ENCODE results near the gene FHIT.

The FHIT gene

DNA sequence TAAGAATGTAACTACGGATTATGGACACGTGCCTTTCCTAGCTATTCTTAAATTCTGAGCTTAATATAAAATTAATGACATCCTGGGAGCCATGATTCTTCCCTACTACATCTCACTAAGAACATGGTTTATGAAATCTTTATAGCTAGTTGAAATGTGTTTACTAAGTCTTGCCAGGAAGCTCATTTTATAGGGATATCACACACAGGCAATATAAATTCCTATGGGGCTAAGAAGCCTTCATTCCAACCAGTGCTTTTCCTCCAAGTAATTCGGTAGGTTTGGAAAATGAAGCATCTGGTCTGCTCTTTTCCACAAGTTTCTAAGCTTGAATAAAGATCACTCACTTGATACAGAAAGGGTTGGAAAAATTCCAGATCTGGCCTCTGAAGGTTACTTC, 802.6 kb downstream of the FHIT start:
- peaks cover 14% of the 10 kb centered on the region for H3K4me1 Mint-ChIP-seq
- no peaks in the 10 kb centered on the region for H3K36me3 Mint-ChIP-seq (ENCODE audit: low read depth)
- no peaks in the 10 kb centered on the region for H3K27me3 Mint-ChIP-seq (ENCODE audit: low read depth)
- no peak overlapping the region for H3K27ac Mint-ChIP-seq
- no peaks in the 10 kb centered on the region for H3K9me3 Mint-ChIP-seq
- TF ChIP-seq, protein P1, sequence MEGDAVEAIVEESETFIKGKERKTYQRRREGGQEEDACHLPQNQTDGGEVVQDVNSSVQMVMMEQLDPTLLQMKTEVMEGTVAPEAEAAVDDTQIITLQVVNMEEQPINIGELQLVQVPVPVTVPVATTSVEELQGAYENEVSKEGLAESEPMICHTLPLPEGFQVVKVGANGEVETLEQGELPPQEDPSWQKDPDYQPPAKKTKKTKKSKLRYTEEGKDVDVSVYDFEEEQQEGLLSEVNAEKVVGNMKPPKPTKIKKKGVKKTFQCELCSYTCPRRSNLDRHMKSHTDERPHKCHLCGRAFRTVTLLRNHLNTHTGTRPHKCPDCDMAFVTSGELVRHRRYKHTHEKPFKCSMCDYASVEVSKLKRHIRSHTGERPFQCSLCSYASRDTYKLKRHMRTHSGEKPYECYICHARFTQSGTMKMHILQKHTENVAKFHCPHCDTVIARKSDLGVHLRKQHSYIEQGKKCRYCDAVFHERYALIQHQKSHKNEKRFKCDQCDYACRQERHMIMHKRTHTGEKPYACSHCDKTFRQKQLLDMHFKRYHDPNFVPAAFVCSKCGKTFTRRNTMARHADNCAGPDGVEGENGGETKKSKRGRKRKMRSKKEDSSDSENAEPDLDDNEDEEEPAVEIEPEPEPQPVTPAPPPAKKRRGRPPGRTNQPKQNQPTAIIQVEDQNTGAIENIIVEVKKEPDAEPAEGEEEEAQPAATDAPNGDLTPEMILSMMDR (IDR thresholded peaks at IDR 0.05; ENCODE audit: unreplicated experiment in 3 of 3) = no peak
- no peak overlapping the region for H3K4me3 Mint-ChIP-seq

DNA sequence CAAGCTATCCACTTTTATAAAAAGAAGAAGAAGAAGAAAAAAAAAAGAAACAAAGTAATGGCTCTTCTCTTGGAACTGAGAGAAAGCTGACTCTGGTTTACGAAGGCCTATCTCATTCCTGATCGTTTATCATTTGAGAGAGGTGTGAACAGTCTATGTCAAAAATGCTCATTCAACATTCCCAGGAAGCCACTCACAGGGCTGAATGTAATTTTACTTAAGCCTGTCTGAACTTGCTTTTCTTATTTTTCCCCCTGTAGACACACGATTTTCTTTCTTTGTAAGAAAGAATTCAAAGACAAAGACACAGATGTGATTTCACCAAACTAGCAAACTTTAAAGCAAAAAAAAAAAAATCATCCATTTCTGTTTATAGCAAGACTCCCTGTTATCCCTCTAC, 805.8 kb downstream of the FHIT start:
- H3K9me3 Mint-ChIP-seq = peaks cover 3% of the 10 kb centered on the region
- no peaks in the 10 kb centered on the region for H3K36me3 Mint-ChIP-seq (ENCODE audit: low read depth)
- no peak overlapping the region for H3K27ac Mint-ChIP-seq
- H3K27me3 Mint-ChIP-seq (ENCODE audit: low read depth) = no peaks in the 10 kb centered on the region
- no peak overlapping the region for H3K4me3 Mint-ChIP-seq
- peaks cover 14% of the 10 kb centered on the region for H3K4me1 Mint-ChIP-seq
- TF ChIP-seq, protein P1 (IDR thresholded peaks at IDR 0.05; ENCODE audit: unreplicated experiment in 3 of 3) = no peak

DNA sequence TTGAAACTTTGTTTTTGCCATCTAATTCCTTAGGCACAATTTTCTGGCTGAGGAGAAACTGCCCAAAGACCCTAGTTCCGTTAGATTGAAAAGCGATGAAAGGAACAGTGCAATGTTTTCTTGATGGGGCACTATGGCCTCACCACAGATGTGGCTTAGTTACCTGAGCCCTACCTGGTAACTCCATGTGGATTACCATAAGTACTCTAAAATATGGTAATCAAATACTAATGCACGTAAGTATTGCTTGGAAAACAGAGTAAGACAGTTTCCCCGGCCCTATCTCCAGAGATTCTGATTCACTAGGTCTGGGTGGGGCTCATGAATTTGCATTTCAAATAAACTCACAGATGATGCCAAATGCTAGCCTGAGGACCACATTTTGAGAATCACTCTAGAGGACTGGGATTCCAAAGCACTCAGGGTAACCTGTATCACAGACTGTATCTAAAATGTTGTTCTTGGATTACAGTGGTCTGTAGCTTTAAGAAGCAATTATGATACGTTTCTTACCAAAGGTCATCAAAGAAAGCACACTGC, 806.3 kb downstream of the FHIT start:
- TF ChIP-seq, protein P1 (IDR thresholded peaks at IDR 0.05; ENCODE audit: unreplicated experiment in 3 of 3) = no peak
- no peaks in the 10 kb centered on the region for H3K36me3 Mint-ChIP-seq (ENCODE audit: low read depth)
- no peak overlapping the region for H3K27ac Mint-ChIP-seq
- H3K27me3 Mint-ChIP-seq (ENCODE audit: low read depth) = no peaks in the 10 kb centered on the region
- H3K4me3 Mint-ChIP-seq = no peak overlapping the region
- H3K9me3 Mint-ChIP-seq = peaks cover 3% of the 10 kb centered on the region
- H3K4me1 Mint-ChIP-seq = peaks cover 14% of the 10 kb centered on the region

DNA sequence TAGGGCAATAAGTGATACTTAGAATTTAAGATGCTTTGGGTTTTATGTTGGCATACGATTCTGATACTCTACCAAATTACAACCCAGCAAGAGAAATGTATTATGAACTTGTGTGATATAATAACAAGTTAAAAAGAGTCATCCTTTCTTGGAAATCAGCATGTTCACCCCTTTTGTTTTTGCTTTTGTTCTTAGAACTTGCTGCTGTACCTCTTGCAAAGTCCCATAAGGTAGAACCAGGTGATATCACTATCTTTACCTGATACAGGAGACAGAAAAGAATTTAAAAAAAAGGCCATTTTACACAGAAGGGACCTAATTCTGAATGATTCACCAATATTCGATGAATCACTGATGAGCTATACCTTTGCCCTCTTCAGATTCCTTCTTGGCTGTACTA, 810.4 kb downstream of the FHIT start:
- Mint-ChIP-seq H3K9me3 (peaks cover 3% of the 10 kb centered on the region), H3K4me3 (no peak overlapping the region), H3K27ac (no peak overlapping the region), H3K27me3 (ENCODE audit: low read depth) (no peaks in the 10 kb centered on the region), H3K4me1 (peaks cover 6% of the 10 kb centered on the region), H3K36me3 (ENCODE audit: low read depth) (no peaks in the 10 kb centered on the region)
- TF ChIP-seq, protein P1 (IDR thresholded peaks at IDR 0.05; ENCODE audit: unreplicated experiment in 3 of 3) = no peak

DNA sequence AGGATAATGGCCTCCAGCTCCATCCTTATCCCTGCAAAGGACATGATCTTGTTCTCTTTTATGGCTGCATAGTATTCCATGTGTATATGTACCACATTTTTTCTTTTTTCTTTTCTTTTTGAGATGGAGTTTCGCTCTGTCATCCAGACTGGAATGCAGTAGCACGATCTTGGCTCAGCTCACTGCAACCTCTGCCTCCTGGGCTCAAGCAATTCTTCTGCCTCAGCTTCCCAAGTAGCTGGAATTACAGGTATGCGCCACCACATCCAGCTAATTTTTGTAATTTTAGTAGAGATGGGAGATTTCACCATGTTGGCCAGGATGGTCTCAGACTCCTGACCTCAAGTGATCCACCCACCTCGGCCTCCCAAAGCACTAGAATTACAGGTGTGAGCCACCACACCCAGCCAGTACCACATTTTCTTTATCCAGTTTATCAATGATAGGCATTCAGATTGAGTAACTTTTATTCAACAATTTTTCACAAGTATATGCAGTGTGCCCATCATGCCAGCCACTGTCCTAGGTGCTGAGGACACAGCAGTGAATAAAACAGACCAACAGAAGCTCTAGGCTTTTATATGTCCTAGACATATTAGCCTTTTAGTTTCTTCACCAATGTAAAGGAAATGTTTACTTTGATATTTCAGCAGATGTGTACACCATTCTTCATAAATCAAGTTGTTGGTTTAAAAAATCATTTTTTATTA, 815.2 kb downstream of the FHIT start:
- Mint-ChIP-seq H3K4me3 (no peak overlapping the region), H3K27me3 (ENCODE audit: low read depth) (no peaks in the 10 kb centered on the region), H3K9me3 (no peaks in the 10 kb centered on the region), H3K27ac (no peak overlapping the region), H3K4me1 (peaks cover 7% of the 10 kb centered on the region), H3K36me3 (ENCODE audit: low read depth) (no peaks in the 10 kb centered on the region)
- TF ChIP-seq, protein P1 (IDR thresholded peaks at IDR 0.05; ENCODE audit: unreplicated experiment in 3 of 3) = no peak

DNA sequence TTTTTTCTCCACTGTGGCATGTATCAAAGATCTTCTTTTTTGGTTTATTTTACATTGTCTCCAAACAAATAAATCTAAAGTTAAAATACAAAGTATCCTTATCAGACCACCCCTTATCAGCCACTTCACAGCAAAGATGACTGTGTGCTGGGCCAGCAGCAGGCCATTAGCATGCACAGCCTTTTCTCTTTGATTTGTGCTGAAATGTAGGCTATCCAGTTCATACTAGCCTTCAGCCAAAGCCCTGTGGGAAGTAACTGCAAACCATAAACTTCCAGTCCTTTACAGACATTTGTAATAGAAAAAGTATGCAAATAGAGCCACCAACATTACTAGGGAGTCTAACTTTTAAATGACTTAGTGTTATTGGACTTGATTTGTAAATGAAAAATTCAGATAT, 816.3 kb downstream of the FHIT start:
- Mint-ChIP-seq H3K4me1 (peaks cover 7% of the 10 kb centered on the region), H3K9me3 (no peaks in the 10 kb centered on the region), H3K4me3 (no peak overlapping the region), H3K27me3 (ENCODE audit: low read depth) (no peaks in the 10 kb centered on the region), H3K36me3 (ENCODE audit: low read depth) (no peaks in the 10 kb centered on the region), H3K27ac (peak overlapping the region in 1 of 3 experiments; percentile 15)
- TF ChIP-seq, protein P1 (IDR thresholded peaks at IDR 0.05; ENCODE audit: unreplicated experiment in 3 of 3) = no peak

Data from nephron (organoid).